IMR-90 (cell line): ENCODE measurements around the gene RBM48. TPM values are rescaled to one million over a fixed set of nuclear protein-coding genes. Genes with fewer than 3 reads are reported as not detected.

Experiments
- ATAC-seq: fragments of 200-7000 bp; cut with Tn5 transposase; 2 replicates; pipeline ENCODE4 v1.9.1; 2020; ENCODE audit warnings: low read depth, mild to moderate bottlenecking, moderate library complexity
- BruUV-seq: library from RNA; stranded (reverse); fragments of 400-500 nt; replicated peaks from 2 replicates; lab custom pipeline; 2021; lab: Mats Ljungman, UMichigan
- CTCF ChIA-PET: fragments of 300-600 bp; formaldehyde crosslinking; extraction: SDS; loops from one replicate; lab custom pipeline; 2021; ENCODE audit warnings: antibody characterized with exemption; lab: Yijun Ruan, JAX
- POLR2A ChIA-PET: fragments of 300-600 bp; sonication (Branson Sonifier 250); formaldehyde crosslinking; loops from one replicate; lab custom pipeline; 2022; ENCODE audit warnings: antibody characterized with exemption; ENCODE audit not compliant: unreplicated experiment; lab: Charles Lee
- DNase-seq: peaks from one replicate; pipeline ENCODE4 v3.0.0; 2013
- H2AFZ ChIP-seq: replicated peaks from 2 replicates; pipeline ENCODE3; 2013; ENCODE audit warnings: low read length, mild to moderate bottlenecking; ENCODE audit not compliant: poor library complexity
- H2AK5ac ChIP-seq: 2 replicates; pipeline ENCODE4 v1.6.1; 2013; ENCODE audit warnings: low read depth, low read length, inconsistent platforms
- H2AK9ac ChIP-seq: replicated peaks from 2 replicates; pipeline ENCODE3; 2013; ENCODE audit warnings: mild to moderate bottlenecking, low read depth, low read length, moderate library complexity; ENCODE audit not compliant: poor library complexity
- H2BK120ac ChIP-seq: 2 replicates; pipeline ENCODE4 v1.6.1; 2013; ENCODE audit warnings: low read depth, low read length, inconsistent platforms
- H2BK15ac ChIP-seq: 3 replicates; pipeline ENCODE4 v1.6.1; 2013; ENCODE audit warnings: low read depth, low read length, inconsistent platforms
- H2BK20ac ChIP-seq: 2 replicates; pipeline ENCODE4 v1.6.1; 2013; ENCODE audit warnings: low read depth, mild to moderate bottlenecking, inconsistent platforms, low read length, moderate library complexity
- H2BK5ac ChIP-seq: 2 replicates; pipeline ENCODE4 v1.6.1; 2013; ENCODE audit warnings: mild to moderate bottlenecking, low read depth, low read length, inconsistent platforms; ENCODE audit not compliant: poor library complexity, severe bottlenecking
- H3K14ac ChIP-seq: replicated peaks from 2 replicates; pipeline ENCODE4 v1.6.1; 2013; ENCODE audit warnings: low read depth, low read length, inconsistent platforms
- H3K18ac ChIP-seq: 2 replicates; pipeline ENCODE4 v1.6.1; 2013; ENCODE audit warnings: low read depth, low read length, control low read depth
- H3K23ac ChIP-seq: 2 replicates; pipeline ENCODE4 v1.6.1; 2013; ENCODE audit warnings: low read depth, low read length, inconsistent platforms
- H3K27ac ChIP-seq: 2 replicates; pipeline ENCODE4 v1.5.1; 2013; ENCODE audit warnings: mild to moderate bottlenecking, control low read depth, low read length; ENCODE audit not compliant: insufficient read depth
- H3K27me3 ChIP-seq: 2 replicates; pipeline ENCODE4 v1.6.1; 2013; ENCODE audit warnings: low read length; ENCODE audit not compliant: control insufficient read depth, insufficient read depth
- H3K36me3 ChIP-seq: 2 replicates; pipeline ENCODE4 v1.6.1; 2013; ENCODE audit warnings: low read length, mixed read lengths; ENCODE audit not compliant: control insufficient read depth, insufficient read depth
- H3K4ac ChIP-seq: 2 replicates; pipeline ENCODE4 v1.6.1; 2013; ENCODE audit warnings: low read depth, low read length, inconsistent platforms
- H3K4me1 ChIP-seq: 2 replicates; pipeline ENCODE4 v1.6.1; 2013; ENCODE audit warnings: low read length, mixed read lengths; ENCODE audit not compliant: control insufficient read depth, insufficient read depth
- H3K4me2 ChIP-seq: 2 replicates; pipeline ENCODE4 v1.6.1; 2013; ENCODE audit warnings: low read depth, mild to moderate bottlenecking, control low read depth, low read length, moderate library complexity
- H3K4me3 ChIP-seq: 2 replicates; pipeline ENCODE4 v1.5.1; 2013; ENCODE audit warnings: low read depth, mild to moderate bottlenecking, control low read depth, low read length, moderate library complexity; ENCODE audit not compliant: insufficient read depth
- H3K56ac ChIP-seq: 2 replicates; pipeline ENCODE4 v1.6.1; 2013; ENCODE audit warnings: low read length, inconsistent platforms; ENCODE audit not compliant: insufficient read depth; ENCODE audit errors: extremely low read depth
- H3K79me1 ChIP-seq, 2 experiments: 2 replicates each; pipeline ENCODE4 v1.6.1; 2013; ENCODE audit warnings: low read length in 2 of 2, inconsistent platforms in 1 of 2, low read depth in 1 of 2
- H3K9ac ChIP-seq: 2 replicates; pipeline ENCODE4 v1.6.1; 2013; ENCODE audit warnings: low read depth, low read length, control low read depth
- H3K9me1 ChIP-seq: 2 replicates; pipeline ENCODE4 v1.6.1; 2013; ENCODE audit warnings: low read length, inconsistent platforms; ENCODE audit not compliant: insufficient read depth
- H3K9me3 ChIP-seq: 2 replicates; pipeline ENCODE4 v1.6.1; 2013; ENCODE audit warnings: low read length; ENCODE audit not compliant: control insufficient read depth, insufficient read depth
- H4K20me1 ChIP-seq: 2 replicates; pipeline ENCODE4 v1.6.1; 2013; ENCODE audit warnings: low read length, inconsistent platforms; ENCODE audit not compliant: insufficient read depth
- H4K5ac ChIP-seq: 2 replicates; pipeline ENCODE4 v1.6.1; 2013; ENCODE audit warnings: mild to moderate bottlenecking, low read depth, low read length, control low read depth
- H4K8ac ChIP-seq, 2 experiments: 2 replicates each; pipeline ENCODE4 v1.6.1; 2013; ENCODE audit warnings: low read depth in 2 of 2, low read length in 2 of 2, control low read depth in 1 of 2, inconsistent platforms in 1 of 2
- H4K91ac ChIP-seq: 2 replicates; pipeline ENCODE4 v1.6.1; 2013; ENCODE audit warnings: low read depth, low read length, inconsistent platforms; ENCODE audit not compliant: insufficient read depth
- BHLHE40 ChIP-seq: fragments of 150-350 bp; IDR thresholded peaks from 2 replicates; pipeline ENCODE4 v1.6.1; 2016; ENCODE audit warnings: mild to moderate bottlenecking, low read depth, low read length
- CEBPB ChIP-seq: IDR thresholded peaks from 2 replicates; pipeline ENCODE4 v1.6.1; 2012; ENCODE audit warnings: low read depth, low read length, improper control_type of control experiment
- CHD1 ChIP-seq: IDR thresholded peaks from 2 replicates; pipeline ENCODE4 v1.6.1; 2012; ENCODE audit warnings: low read depth, low read length, improper control_type of control experiment
- FOS ChIP-seq: fragments of 150-350 bp; IDR thresholded peaks from 2 replicates; pipeline ENCODE4 v1.6.1; 2016; ENCODE audit warnings: low read depth, low read length
- MAFK ChIP-seq: IDR thresholded peaks from 2 replicates; pipeline ENCODE4 v1.6.1; 2012; ENCODE audit warnings: low read depth, low read length, improper control_type of control experiment
- MAZ ChIP-seq: IDR thresholded peaks from 2 replicates; pipeline ENCODE4 v1.6.1; 2012; ENCODE audit warnings: low read depth, mild to moderate bottlenecking, low read length, improper control_type of control experiment, moderate library complexity, borderline replicate concordance
- MXI1 ChIP-seq: IDR thresholded peaks from 2 replicates; pipeline ENCODE4 v1.6.1; 2012; ENCODE audit warnings: low read depth, mild to moderate bottlenecking, low read length, moderate library complexity, borderline replicate concordance
- NFE2L2 ChIP-seq: fragments of 150-350 bp; IDR thresholded peaks from 2 replicates; pipeline ENCODE4 v1.6.1; 2016; ENCODE audit warnings: low read depth, mild to moderate bottlenecking, low read length
- POLR2A ChIP-seq: IDR thresholded peaks from 2 replicates; pipeline ENCODE4 v1.6.1; 2012; ENCODE audit warnings: mild to moderate bottlenecking, low read depth, low read length
- RAD21 ChIP-seq: IDR thresholded peaks from 2 replicates; pipeline ENCODE4 v1.6.1; 2012; ENCODE audit warnings: low read length, improper control_type of control experiment
- RCOR1 ChIP-seq: IDR thresholded peaks from 2 replicates; pipeline ENCODE4 v1.6.1; 2012; ENCODE audit warnings: mild to moderate bottlenecking, low read length, improper control_type of control experiment; ENCODE audit not compliant: insufficient replicate concordance
- RFX5 ChIP-seq: IDR thresholded peaks from 2 replicates; pipeline ENCODE4 v1.8.0; 2012; ENCODE audit warnings: low read depth, mild to moderate bottlenecking, low read length, moderate library complexity
- SMC3 ChIP-seq: fragments of 150-350 bp; IDR thresholded peaks from 2 replicates; pipeline ENCODE4 v1.6.1; 2016; ENCODE audit warnings: low read depth, mild to moderate bottlenecking, antibody characterized with exemption, low read length, moderate library complexity
- WGBS, 2 experiments: methylation state at CpG; one replicate each; pipeline versions ENCODE4 v1.1.5 to v1.1.7; 2013; ENCODE audit warnings: missing lambda C conversion rate in 2 of 2; ENCODE audit not compliant: insufficient read length in 1 of 2; ENCODE audit errors: extremely low coverage in 2 of 2; 5-methylcytosine and 5-hydroxymethylcytosine counted together
- dilution Hi-C: fragments of 300-500 bp; cut with HindIII; formaldehyde crosslinking; loops from one replicate; pipeline ENCODE4 v1.14.3; 2018; ENCODE audit warnings: low sequenced_read_pairs; ENCODE audit not compliant: unreplicated experiment
- in situ Hi-C: fragments of 300-500 bp; cut with MboI; formaldehyde crosslinking; loops from 3 replicates; pipeline ENCODE4 v1.14.3; 2019; ENCODE audit warnings: low sequenced_read_pairs, inconsistent platforms, mixed read lengths
- intact Hi-C: fragments of 100-400 bp; cut with micrococcal nuclease; formaldehyde crosslinking; loops from 2 replicates; pipeline ENCODE4 v1.10.0; 2022
- polyA plus RNA-seq, 3 experiments: library from polyadenylated mRNA; depleted of rRNA; stranded (reverse); fragments of >200 nt; gene quantifications; 2 replicates each; pipeline ENCODE4 v1.2.3, GENCODE V29; 2012; ENCODE audit warnings: low replicate concordance in 1 of 3
- total RNA-seq: library from RNA; depleted of rRNA; stranded (reverse); fragments of >200 nt; gene quantifications from 2 replicates; pipeline ENCODE4 v1.2.3, GENCODE V29; 2012

Gene RBM48
- total and polyA plus RNA-seq, 2 of the 4 experiments (the other 2 are of a cell fraction) = 5.1 to 5.6 TPM

DNA sequence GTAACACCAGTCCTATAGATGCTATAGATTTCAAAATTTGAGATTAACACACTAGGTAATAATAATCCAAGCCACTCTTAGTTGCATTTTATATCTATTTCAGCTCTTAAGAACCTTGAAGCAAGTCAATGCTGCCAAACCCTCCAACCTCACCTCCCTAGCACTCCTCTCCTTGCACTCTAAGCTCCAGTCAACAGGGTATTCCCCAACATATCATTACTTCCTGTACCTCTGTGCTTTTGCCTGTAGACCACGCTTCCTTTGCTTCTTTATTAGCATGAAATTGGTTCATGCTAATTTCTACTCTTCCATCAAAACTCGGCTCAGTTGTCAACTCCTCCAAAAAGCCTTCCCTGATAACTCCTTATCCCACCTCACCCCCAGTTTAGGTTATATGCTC, 24.8 kb upstream of the RBM48 start:
- Histone ChIP-seq H3K9me3 (no peaks in the 10 kb centered on the region), H3K9ac (no peak overlapping the region), H3K79me1 (no peaks in the 10 kb centered on the region), H3K27me3 (no peaks in the 10 kb centered on the region), H2BK120ac (no peak overlapping the region), H3K9me1 (no peaks in the 10 kb centered on the region; the same call in 1 of the 2 replicates), H4K5ac (no peak overlapping the region), H3K4ac (no peak overlapping the region), H3K4me1 (no peaks in the 10 kb centered on the region), H4K91ac (no peak overlapping the region), H2AK9ac (no peak overlapping the region), H4K8ac (no peak overlapping the region), H3K18ac (no peak overlapping the region), H2BK20ac (no peak overlapping the region), H3K27ac (no peak overlapping the region), H3K23ac (no peak overlapping the region), H2BK15ac (no peak overlapping the region), H2AFZ (no peak overlapping the region), H3K36me3 (peaks cover 16% of the 10 kb centered on the region), H2BK5ac (no peak overlapping the region), H2AK5ac (no peak overlapping the region), H4K20me1 (no peaks in the 10 kb centered on the region), H3K56ac (no peak overlapping the region), H3K14ac (no peak overlapping the region), H3K4me2 (no peak overlapping the region), H3K4me3 (no peak overlapping the region)
- in situ Hi-C loops = no loop called here
- intact Hi-C loops = no loop called here
- DNase-seq (no peak), ATAC-seq (no peak)
- POLR2A ChIA-PET = no interaction called here
- 67% methylated on average over 1 of the region's 2 CpGs; no CpG with 5 or more reads in 1 of the 2 experiments for WGBS, 2 experiments
- TF ChIP-seq MAZ = no peak
- TF ChIP-seq RCOR1 = no peak
- TF ChIP-seq CHD1 = no peak
- no peak for TF ChIP-seq MXI1
- TF ChIP-seq MAFK = no peak
- TF ChIP-seq RAD21 = no peak
- no peak for TF ChIP-seq SMC3
- TF ChIP-seq CEBPB = no peak
- TF ChIP-seq BHLHE40 = no peak
- no peak for TF ChIP-seq POLR2A
- TF ChIP-seq RFX5 = no peak
- TF ChIP-seq NFE2L2 = no peak
- TF ChIP-seq FOS = no peak
- CTCF ChIA-PET = no interaction called here
- no TSS peak for BruUV-seq
- dilution Hi-C loops = no loop called here
